Upper lobe of right lung (tissue), 1 donor: ENCODE data around the gene CDX1. TPM values are rescaled to one million over a fixed set of nuclear protein-coding genes. Genes with fewer than 3 reads are reported as not detected.

Experiments used
- ATAC-seq: fragments of 200-7000 bp; cut with Tn5 transposase; one replicate; pipeline ENCODE4 v1.9.1; 2020; ENCODE audit warnings: mild to moderate bottlenecking, moderate library complexity
- DNase-seq: peaks from one replicate; pipeline ENCODE4 v3.0.0-alpha.2; 2020
- H3K27ac ChIP-seq: fragments of 200-600 bp; one replicate; pipeline ENCODE4 v1.8.0; 2022
- H3K27me3 ChIP-seq: fragments of 200-600 bp; one replicate; pipeline ENCODE4 v1.8.0; 2022; ENCODE audit warnings: mild to moderate bottlenecking
- H3K36me3 ChIP-seq: fragments of 200-600 bp; one replicate; pipeline ENCODE4 v1.8.0; 2022
- H3K4me1 ChIP-seq: fragments of 200-600 bp; one replicate; pipeline ENCODE4 v1.8.0; 2022
- H3K4me3 ChIP-seq: fragments of 200-600 bp; one replicate; pipeline ENCODE4 v1.8.0; 2022; ENCODE audit warnings: mild to moderate bottlenecking
- H3K9me3 ChIP-seq: fragments of 200-600 bp; one replicate; pipeline ENCODE4 v1.8.0; 2022
- intact Hi-C: fragments of 100-400 bp; cut with DNase I; formaldehyde crosslinking; loops from one replicate; pipeline ENCODE4 v1.11.0; 2022
- total RNA-seq: library from RNA; stranded (reverse); fragmentation: NEBNext Ultra II Directional; extraction: Animal tissue kit (Norgen Biotek cat#: 25700); gene quantifications from one replicate; pipeline ENCODE4 v1.2.1, GENCODE V29; 2021
- TF ChIP-seq, protein P1 (sequence below): fragments of 200-600 bp; IDR thresholded peaks from one replicate; pipeline ENCODE4 v1.8.0; 2022; ENCODE audit warnings: antibody characterized with exemption
- donor health status: DM: no; HTN: yes; CAD: no; lungs with severe emphysema.

Gene CDX1
- total RNA-seq, 1 donor from 2014 or later, result not detected

- Histone ChIP-seq H3K27me3 (no peaks in the 10 kb centered on the region), H3K4me3 (no peak overlapping the region), H3K4me1 (peaks cover 18% of the 10 kb centered on the region), H3K27ac (no peak overlapping the region), H3K36me3 (no peaks in the 10 kb centered on the region), H3K9me3 (no peaks in the 10 kb centered on the region)
- intact Hi-C loops, result no loop called here
- TF ChIP-seq, protein P1, sequence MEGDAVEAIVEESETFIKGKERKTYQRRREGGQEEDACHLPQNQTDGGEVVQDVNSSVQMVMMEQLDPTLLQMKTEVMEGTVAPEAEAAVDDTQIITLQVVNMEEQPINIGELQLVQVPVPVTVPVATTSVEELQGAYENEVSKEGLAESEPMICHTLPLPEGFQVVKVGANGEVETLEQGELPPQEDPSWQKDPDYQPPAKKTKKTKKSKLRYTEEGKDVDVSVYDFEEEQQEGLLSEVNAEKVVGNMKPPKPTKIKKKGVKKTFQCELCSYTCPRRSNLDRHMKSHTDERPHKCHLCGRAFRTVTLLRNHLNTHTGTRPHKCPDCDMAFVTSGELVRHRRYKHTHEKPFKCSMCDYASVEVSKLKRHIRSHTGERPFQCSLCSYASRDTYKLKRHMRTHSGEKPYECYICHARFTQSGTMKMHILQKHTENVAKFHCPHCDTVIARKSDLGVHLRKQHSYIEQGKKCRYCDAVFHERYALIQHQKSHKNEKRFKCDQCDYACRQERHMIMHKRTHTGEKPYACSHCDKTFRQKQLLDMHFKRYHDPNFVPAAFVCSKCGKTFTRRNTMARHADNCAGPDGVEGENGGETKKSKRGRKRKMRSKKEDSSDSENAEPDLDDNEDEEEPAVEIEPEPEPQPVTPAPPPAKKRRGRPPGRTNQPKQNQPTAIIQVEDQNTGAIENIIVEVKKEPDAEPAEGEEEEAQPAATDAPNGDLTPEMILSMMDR, result no peak
- ATAC-seq (no peak), DNase-seq (no peak)
These were observed 16.9 kb downstream of the CDX1 start for GRCh38 chr5:150183436-150183835.

GRCh38 chr5:150184006-150184405 is 17.4 kb downstream of the CDX1 start:
- TF ChIP-seq, protein P1, result no peak
- H3K4me3 ChIP-seq, result no peak overlapping the region
- intact Hi-C loops, result no loop called here

GRCh38 chr5:150184990-150185912 is 18.7 kb downstream of the CDX1 start:
- no peak overlapping the region for H3K27ac ChIP-seq
- no peaks in the 10 kb centered on the region for H3K36me3 ChIP-seq
- peaks cover 18% of the 10 kb centered on the region for H3K27me3 ChIP-seq
- H3K4me3 ChIP-seq, result no peak overlapping the region
- no peak for DNase-seq
- peaks cover 12% of the 10 kb centered on the region for H3K4me1 ChIP-seq
- peak; percentile 57 for ATAC-seq
- intact Hi-C loops, result no loop called here
- TF ChIP-seq, protein P1, result no peak
- H3K9me3 ChIP-seq, result no peaks in the 10 kb centered on the region

More at GRCh38 chr5:150184006-150184405, 17.4 kb downstream of the CDX1 start:
- ATAC-seq, result no peak
- no peak for DNase-seq
- Histone ChIP-seq H3K4me1 (peaks cover 18% of the 10 kb centered on the region), H3K36me3 (no peaks in the 10 kb centered on the region), H3K9me3 (no peaks in the 10 kb centered on the region), H3K27ac (no peak overlapping the region), H3K27me3 (peaks cover 5% of the 10 kb centered on the region)

DNA sequence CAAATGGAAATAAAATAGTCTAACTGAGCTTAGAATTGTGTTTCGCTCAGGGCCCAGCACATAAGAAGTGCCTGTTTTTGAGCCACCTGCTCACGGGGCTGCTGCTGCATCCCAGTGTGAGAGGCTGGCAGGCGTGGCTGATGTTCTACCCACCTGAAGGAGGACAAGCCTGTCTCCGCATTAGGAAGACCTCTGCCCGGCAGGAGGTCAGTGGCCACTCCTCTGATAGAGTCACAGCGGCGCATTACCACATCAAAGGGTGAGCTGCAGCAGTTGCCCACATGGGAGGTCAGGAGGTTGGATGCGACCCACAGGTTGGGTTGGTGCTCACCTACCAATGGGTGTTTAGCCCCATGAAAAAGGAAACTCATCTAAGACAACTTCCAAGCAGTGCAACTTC is 19.6 kb downstream of the CDX1 start:
- Histone ChIP-seq H3K4me3 (no peak overlapping the region), H3K27me3 (peaks cover 22% of the 10 kb centered on the region), H3K9me3 (no peaks in the 10 kb centered on the region), H3K27ac (no peak overlapping the region), H3K36me3 (no peaks in the 10 kb centered on the region), H3K4me1 (peaks cover 5% of the 10 kb centered on the region)
- TF ChIP-seq, protein P1, result no peak
- ATAC-seq (no peak), DNase-seq (no peak)
- intact Hi-C loops, result no loop called here

DNA sequence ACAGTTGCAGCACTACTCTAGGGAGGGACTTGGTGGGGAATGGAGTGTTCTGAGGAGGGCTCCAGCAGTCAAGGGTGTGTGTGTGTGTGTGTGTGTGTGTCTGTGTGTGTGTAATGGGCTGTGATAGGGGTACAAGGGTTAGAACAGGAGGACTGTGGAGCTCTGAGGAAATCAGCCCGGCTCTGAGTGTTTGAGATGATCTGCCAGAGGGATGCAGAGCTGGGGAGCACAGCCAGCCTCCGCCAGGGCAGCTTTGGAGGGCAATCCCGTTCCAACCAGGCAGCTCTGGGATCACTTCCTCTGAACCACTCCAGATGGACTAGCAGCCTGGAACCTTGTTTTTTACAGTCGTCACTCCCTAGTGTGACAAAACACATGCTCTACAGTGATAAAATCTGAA is 20.3 kb downstream of the CDX1 start:
- no peak overlapping the region for H3K4me3 ChIP-seq
- no peak for DNase-seq
- H3K27me3 ChIP-seq, result peaks cover 22% of the 10 kb centered on the region
- H3K27ac ChIP-seq, result no peak overlapping the region
- H3K36me3 ChIP-seq, result no peaks in the 10 kb centered on the region
- no peaks in the 10 kb centered on the region for H3K9me3 ChIP-seq
- ATAC-seq, result no peak
- TF ChIP-seq, protein P1, result no peak
- no peaks in the 10 kb centered on the region for H3K4me1 ChIP-seq
- intact Hi-C loops, result no loop called here
